Measurements from ENCODE around the gene RPS28.
"Not testable (repeated sequence)": the region's sequence is repeated elsewhere in the genome, so short reads cannot be mapped to it uniquely, and the experiment has no call there.

The RPS28 gene

DNA sequence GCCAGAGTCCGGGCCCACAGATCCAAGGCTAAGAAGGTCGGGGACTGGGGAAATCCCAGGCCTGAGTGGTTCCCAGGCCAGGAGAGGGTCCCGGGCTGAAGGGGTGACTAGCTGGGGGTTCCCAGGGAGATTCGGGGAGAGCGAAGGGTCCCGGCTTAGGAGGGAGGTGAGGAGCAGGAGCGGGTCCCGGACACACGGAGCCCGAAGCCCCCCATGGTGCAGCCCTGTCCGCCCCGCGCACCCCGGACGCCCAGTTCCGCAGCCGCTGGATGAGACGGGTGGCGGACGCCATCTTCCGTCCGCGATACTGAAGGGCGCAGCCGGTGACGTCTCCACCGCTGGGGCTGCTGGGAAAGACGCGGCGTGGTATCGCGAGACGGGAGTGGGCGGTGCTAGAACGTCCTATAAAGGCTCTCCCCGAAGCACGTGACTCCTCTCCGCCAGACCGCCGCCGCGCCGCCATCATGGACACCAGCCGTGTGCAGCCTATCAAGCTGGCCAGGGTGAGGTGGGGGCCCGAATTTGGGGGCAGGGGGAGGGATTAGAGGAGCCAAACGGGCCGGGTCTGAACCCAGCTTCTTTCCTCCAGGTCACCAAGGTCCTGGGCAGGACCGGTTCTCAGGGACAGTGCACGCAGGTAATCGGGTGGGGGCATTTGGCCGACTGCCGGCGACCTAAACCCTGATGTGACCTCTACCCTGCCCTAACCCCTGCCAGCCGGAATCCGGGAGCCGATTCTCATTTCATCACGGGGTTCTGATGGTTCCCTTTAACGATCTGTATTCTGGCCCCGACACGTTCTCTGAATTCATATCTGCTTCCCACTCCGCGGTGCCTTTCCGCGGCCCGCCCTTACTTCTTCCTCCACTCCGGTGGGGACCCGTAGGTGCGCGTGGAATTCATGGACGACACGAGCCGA is at the start of gene RPS28, which contains the start of gene NDUFA7:
Gene RPS28, plus strand, starts transcription at position 430 of the 919 bp plus-strand sequence. Its CDS starts 35 bp downstream, at position 465.
Gene NDUFA7, minus strand, starts transcription at position 309 of the 919 bp plus-strand sequence. Its CDS starts 17 bp downstream, at position 292.
- peak; percentile 95 to 97 for DNase-seq (ENCODE audit: low read depth in 2 of 2)

GRCh38 chr19:8276508-8276907 is 44.8 kb upstream of the RPS28 start:
- not testable (repeated sequence) for DNase-seq (ENCODE audit: low read depth in 2 of 2)

- not testable (repeated sequence) for DNase-seq (ENCODE audit: low read depth in 2 of 2)
Observed at GRCh38 chr19:8291337-8291736, 30.0 kb upstream of the RPS28 start.

DNA sequence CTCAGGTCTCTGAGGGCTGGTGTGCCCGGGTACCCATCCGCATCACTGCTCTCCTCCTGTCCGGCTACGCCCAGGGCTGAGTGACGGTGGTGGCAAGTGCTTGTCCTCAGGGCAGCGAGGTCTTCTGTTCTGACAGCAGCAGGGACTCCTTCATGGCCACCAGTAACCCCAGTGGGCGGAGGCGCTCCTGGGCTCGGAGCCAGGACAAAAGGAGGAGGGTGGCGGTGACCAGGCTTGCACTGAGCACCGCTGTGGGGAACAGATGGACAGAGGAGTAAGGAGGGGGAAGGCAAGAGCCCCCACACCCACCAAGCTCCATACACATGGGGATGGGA is 19.0 kb upstream of the RPS28 start:
- DNase-seq (ENCODE audit: low read depth in 2 of 2) = no peak

GRCh38 chr19:8302734-8303133 is 18.6 kb upstream of the RPS28 start:
- no peak for DNase-seq (ENCODE audit: low read depth in 2 of 2)

DNA sequence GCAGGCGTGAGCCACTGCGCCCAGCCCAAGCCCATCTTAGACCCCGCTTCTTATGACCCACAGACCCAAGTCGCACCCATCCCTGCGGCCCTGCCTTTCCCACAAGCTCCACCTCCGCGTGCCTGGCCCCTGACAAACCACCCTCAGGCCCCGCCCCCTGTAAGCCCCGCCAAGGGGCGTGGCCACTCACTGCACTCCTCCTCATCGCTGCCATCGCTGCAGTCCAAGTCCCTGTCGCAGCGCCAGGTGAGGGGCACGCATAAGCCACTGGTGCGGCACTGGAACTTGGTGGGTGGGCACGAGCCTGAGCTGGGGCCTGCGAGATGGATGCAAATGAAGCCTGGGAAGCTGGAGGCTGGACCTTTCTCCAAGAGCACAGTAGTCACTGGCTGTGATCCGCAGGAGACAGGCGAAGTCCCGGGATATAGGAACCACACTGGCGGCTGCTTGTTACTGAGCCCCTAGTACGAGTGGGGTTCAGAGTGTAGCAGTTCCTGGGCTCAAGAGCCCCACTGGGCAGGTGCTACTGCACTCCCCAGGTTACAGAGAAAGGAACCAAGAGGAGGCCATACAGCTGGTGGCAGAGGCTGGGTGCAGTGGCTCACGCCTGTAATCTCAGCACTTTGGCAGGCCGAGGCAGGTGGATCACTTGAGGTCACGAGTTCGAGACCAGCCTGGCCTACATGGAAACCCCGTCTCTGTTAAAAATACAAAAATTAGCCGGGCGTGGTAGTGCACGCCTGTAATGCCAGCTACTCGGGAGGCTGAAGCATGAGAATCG is 16.3 kb upstream of the RPS28 start:
- peak; percentile 19 to 38 for DNase-seq (ENCODE audit: low read depth in 2 of 2)

GRCh38 chr19:8305798-8306197 is 15.5 kb upstream of the RPS28 start:
- DNase-seq (ENCODE audit: low read depth in 2 of 2) = no peak

DNA sequence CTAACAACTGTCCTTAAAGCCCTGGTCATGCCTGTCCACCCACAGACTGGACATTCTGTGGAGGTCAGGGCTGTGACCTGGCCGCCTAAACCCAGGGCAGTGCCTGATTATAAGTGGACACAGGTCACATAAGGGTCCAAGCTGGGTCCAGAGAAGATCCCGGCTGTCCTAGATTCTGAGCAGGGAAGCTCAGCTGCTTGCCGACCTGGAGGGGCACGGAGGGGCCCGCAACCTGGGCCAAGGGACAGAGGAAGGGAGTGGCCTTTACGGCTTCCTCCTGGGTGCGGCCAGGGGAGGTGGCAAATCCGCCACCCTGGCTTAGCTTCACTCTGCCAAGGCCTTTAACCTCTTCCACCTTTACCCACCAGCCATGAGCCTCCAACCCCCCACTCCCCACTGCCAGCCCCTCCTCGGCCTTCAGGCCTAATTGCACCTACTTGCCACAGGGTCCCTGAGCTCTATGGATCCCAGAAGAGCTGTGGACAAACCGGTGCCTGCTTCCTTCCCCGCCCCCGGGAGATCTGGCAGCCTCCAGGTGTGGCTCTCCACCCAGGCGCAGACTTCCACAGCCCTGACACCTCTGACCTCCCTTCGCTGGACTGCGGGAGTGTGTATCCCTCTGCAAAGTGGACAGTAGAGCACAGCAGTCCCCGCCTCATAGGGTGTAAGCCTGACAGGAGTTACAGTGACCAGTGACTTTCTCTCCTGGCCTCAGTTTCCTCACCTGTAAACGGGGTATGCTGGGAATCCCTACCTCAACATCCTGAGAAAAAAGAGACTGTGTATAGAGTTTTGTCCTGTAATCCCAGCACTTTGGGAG is 14.9 kb upstream of the RPS28 start:
- no peak for DNase-seq (ENCODE audit: low read depth in 2 of 2)

- no peak for DNase-seq (ENCODE audit: low read depth in 2 of 2)
Observed at GRCh38 chr19:8307400-8307964, 13.8 kb upstream of the RPS28 start.

- DNase-seq (ENCODE audit: low read depth in 2 of 2) = peak; percentile 79 to 82
Observed at GRCh38 chr19:8307965-8308866, 13.1 kb upstream of the RPS28 start, which contains the start of gene CD320. TSS of gene CD320 (minus strand) at chr19:8308358. CDS start at chr19:8308290, 68 bp downstream.

DNA sequence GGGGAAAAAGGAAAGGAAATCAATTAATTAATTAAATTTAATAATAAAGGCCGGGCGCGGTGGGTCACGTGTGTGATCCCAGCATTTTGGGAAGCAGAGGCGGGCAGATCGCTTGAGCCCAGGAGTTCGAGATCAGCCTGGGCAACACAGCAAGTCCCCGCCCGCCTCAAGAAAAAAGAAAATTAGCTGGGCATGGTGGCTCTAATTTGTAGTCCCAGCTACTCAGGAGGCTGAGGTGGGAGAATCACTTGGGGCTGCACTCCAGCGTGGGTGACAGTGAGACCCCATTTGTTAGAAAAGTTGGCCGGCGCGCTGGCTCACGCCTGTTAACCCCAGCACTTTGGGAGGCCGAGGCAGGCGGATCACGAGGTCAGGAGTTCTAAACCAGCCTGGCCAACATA is 12.4 kb upstream of the RPS28 start:
- no peak for DNase-seq (ENCODE audit: low read depth in 2 of 2)

- DNase-seq (ENCODE audit: low read depth in 2 of 2) = no peak
Observed at GRCh38 chr19:8310342-8311055, 10.8 kb upstream of the RPS28 start.

GRCh38 chr19:8311461-8312260 is 9.6 kb upstream of the RPS28 start:
- DNase-seq (ENCODE audit: low read depth in 2 of 2) = no peak

DNA sequence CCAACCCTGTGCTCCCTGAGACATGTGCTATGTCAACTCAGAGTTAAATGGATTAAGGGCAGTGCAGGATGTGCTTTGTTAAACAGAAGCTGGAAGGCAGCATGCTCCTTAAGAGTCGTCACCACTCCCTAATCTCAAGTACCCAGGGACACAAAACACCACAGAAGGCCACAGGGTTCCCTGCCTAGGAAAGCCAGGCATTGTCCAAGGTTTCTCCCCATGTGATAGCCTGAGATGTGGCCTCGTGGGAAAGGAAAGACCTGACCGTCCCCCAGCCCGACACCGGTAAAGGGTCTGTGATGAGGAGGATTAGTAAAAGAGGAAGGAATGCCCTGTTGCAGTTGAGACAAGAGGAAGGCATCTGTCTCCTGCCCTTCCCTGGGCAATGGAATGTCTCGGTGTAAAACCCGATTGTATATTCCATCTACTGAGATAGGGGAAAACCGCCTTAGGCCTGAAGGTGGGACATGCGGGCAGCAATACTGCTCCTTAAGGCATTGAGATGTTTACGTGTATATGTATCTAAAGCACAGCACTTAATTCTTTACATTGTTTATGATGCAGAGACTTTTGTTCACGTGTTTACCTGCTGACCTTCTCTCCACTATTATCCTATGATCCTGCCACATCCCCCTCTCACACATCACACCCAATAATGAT is 6.2 kb upstream of the RPS28 start:
- DNase-seq (ENCODE audit: low read depth in 2 of 2) = not testable (repeated sequence)

GRCh38 chr19:8316351-8317125 is 4.8 kb upstream of the RPS28 start:
- DNase-seq (ENCODE audit: low read depth in 2 of 2) = no peak

GRCh38 chr19:8318835-8319234 is 2.5 kb upstream of the RPS28 start:
- not testable (repeated sequence) for DNase-seq (ENCODE audit: low read depth in 2 of 2)

GRCh38 chr19:8319807-8320520 is 1.3 kb upstream of the RPS28 start:
- DNase-seq (ENCODE audit: low read depth in 2 of 2) = no peak

Data from stimulated activated CD4-positive, alpha-beta T cell treated with anti-CD3 and anti-CD28 coated beads, Interleukin-4, amount 100 ng/mL, for 48 hours (primary cell).